OCI-LY3 (cell line): ENCODE results near the gene INSL3.

Experiments
- H2AFZ ChIP-seq: fragments of 200-600, 300-600 bp; shearing (Covaris generic); 2 replicates; pipeline ENCODE4 v1.6.0; 2014; ENCODE audit warnings: antibody characterized with exemption, low read depth, low read length
- H3K27ac ChIP-seq: fragments of 200-600, 300-600 bp; sonication (generic); 2 replicates; pipeline ENCODE4 v1.5.1; 2014; ENCODE audit warnings: mild to moderate bottlenecking, low read length, moderate library complexity, mixed read lengths
- H3K27me3 ChIP-seq: fragments of 200-600, 300-600 bp; sonication (generic); 2 replicates; pipeline ENCODE4 v1.6.1; 2014; ENCODE audit warnings: low read depth, low read length, mixed read lengths
- H3K36me3 ChIP-seq: fragments of 200-600, 300-600 bp; sonication (generic); replicated peaks from 2 replicates; pipeline ENCODE3; 2014; ENCODE audit warnings: low read depth, low read length, mixed read lengths
- H3K4me1 ChIP-seq: fragments of 300-600, 200-600 bp; sonication (generic); 2 replicates; pipeline ENCODE4 v1.6.1; 2014; ENCODE audit warnings: low read length, mixed read lengths
- H3K4me2 ChIP-seq: fragments of 200-600, 300-600 bp; sonication (generic); 2 replicates; pipeline ENCODE4 v1.6.1; 2014; ENCODE audit warnings: low read length, mixed read lengths
- H3K4me3 ChIP-seq: fragments of 300-600, 200-600 bp; sonication (generic); 2 replicates; pipeline ENCODE4 v1.5.1; 2014; ENCODE audit warnings: antibody characterized with exemption, mild to moderate bottlenecking, low read length, moderate library complexity
- H3K79me2 ChIP-seq: fragments of 300-600, 200-600 bp; shearing (Covaris generic); 2 replicates; pipeline ENCODE4 v1.6.1; 2014; ENCODE audit warnings: mild to moderate bottlenecking, low read length, mixed read lengths
- H3K9ac ChIP-seq: fragments of 300-600, 200-600 bp; shearing (Covaris generic); 2 replicates; pipeline ENCODE4 v1.6.0; 2014; ENCODE audit warnings: mild to moderate bottlenecking, low read length, moderate library complexity
- H3K9me3 ChIP-seq: fragments of 200-600, 300-600 bp; shearing (Covaris generic); 2 replicates; pipeline ENCODE4 v1.6.1; 2014; ENCODE audit warnings: low read length, mixed read lengths; ENCODE audit not compliant: insufficient read depth
- H4K20me1 ChIP-seq: fragments of 200-600, 300-600 bp; sonication (generic); 2 replicates; pipeline ENCODE4 v1.6.1; 2016; ENCODE audit warnings: low read length, mixed read lengths; ENCODE audit not compliant: insufficient read depth
- EZH2phosphoT487 ChIP-seq: fragments of 200-600 bp; shearing (Covaris generic); IDR thresholded peaks from 2 replicates; pipeline ENCODE4 v1.6.1; 2018; ENCODE audit warnings: antibody characterized with exemption, mixed run types, low read depth
- TF ChIP-seq, protein P1 (sequence below): fragments of 200-600, 300-600 bp; sonication (generic); IDR thresholded peaks from 2 replicates; pipeline ENCODE4 v1.5.1; 2014; ENCODE audit warnings: antibody characterized with exemption, low read length, low read depth

INSL3 gene

GRCh38 chr19:17821190-17821589 lies at the start of gene INSL3:
TSS of gene INSL3 (minus strand) at chr19:17821519. CDS start at chr19:17821506, 13 bp downstream.
- Histone ChIP-seq H3K27ac (no peak within 1 kb of the TSS), H2AFZ (no peak within 1 kb of the TSS), H3K36me3 (peaks cover 7% of the 10 kb centered on the region), H4K20me1 (peaks cover 2% of the 10 kb centered on the region; the same call in 1 of the 2 replicates), H3K4me3 (no peak within 1 kb of the TSS), H3K4me1 (no peaks in the 10 kb centered on the region), H3K4me2 (no peak within 1 kb of the TSS), H3K79me2 (no peaks in the 10 kb centered on the region), H3K27me3 (no peaks in the 10 kb centered on the region), H3K9me3 (no peaks in the 10 kb centered on the region), H3K9ac (no peak within 1 kb of the TSS)
- no peak for TF ChIP-seq EZH2phosphoT487
- TF ChIP-seq, protein P1, sequence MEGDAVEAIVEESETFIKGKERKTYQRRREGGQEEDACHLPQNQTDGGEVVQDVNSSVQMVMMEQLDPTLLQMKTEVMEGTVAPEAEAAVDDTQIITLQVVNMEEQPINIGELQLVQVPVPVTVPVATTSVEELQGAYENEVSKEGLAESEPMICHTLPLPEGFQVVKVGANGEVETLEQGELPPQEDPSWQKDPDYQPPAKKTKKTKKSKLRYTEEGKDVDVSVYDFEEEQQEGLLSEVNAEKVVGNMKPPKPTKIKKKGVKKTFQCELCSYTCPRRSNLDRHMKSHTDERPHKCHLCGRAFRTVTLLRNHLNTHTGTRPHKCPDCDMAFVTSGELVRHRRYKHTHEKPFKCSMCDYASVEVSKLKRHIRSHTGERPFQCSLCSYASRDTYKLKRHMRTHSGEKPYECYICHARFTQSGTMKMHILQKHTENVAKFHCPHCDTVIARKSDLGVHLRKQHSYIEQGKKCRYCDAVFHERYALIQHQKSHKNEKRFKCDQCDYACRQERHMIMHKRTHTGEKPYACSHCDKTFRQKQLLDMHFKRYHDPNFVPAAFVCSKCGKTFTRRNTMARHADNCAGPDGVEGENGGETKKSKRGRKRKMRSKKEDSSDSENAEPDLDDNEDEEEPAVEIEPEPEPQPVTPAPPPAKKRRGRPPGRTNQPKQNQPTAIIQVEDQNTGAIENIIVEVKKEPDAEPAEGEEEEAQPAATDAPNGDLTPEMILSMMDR = no peak

DNA sequence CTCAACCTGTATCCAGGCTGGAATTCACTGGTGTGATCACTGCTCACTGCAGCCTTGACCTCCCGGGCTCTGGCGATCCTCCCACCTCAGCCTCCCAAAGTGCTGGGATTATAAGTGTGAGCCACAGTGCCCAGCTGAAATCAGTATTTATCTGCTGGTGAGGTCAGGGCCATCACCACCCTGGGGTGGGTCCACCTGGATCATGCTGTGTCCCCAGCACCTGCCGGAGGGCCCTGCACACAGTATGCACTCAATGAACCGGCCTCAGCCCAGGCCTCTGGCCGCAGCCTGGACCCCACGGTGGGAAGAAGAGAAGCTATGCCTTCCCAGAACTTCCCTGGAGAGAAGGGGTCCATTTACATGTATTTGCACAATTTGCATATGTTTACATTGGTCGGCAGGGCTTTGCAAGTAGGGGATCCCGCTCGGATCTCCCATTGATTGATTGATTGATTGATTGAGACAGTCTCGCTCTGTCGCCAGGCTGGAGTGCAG lies 47.8 kb upstream of the INSL3 start:
- no peak overlapping the region for H3K27ac ChIP-seq
- H3K4me3 ChIP-seq = no peak overlapping the region
- no peaks in the 10 kb centered on the region for H3K79me2 ChIP-seq
- H3K9ac ChIP-seq = no peak overlapping the region
- no peaks in the 10 kb centered on the region for H3K4me1 ChIP-seq
- peaks cover 9% of the 10 kb centered on the region for H3K36me3 ChIP-seq
- no peak overlapping the region for H2AFZ ChIP-seq
- H4K20me1 ChIP-seq = peaks cover 19% of the 10 kb centered on the region
- no peaks in the 10 kb centered on the region for H3K9me3 ChIP-seq
- no peak overlapping the region for H3K4me2 ChIP-seq
- no peaks in the 10 kb centered on the region; the same call in 1 of the 2 replicates for H3K27me3 ChIP-seq
- TF ChIP-seq EZH2phosphoT487 = no peak
- TF ChIP-seq, protein P1 = no peak

DNA sequence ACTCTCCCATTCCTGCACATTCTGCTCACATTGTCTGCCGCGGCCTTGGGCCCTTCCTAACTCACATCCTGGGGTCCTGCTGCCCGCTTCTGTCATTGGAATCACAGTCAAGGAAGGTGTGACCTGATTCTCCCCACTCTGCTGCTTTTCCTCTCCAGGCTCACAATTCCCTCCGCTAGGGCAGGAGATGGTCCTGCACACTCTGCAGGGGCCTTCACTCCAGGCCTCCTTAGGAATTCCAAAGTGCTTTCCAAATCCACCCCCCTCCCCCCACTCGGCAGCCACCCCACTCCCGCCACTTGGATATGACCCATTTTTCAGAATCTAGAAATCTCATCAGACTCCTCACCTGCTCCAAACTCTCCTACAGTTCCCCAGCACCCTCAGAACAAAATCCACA lies 47.4 kb upstream of the INSL3 start:
- no peak overlapping the region for H2AFZ ChIP-seq
- no peaks in the 10 kb centered on the region; the same call in 1 of the 2 replicates for H3K27me3 ChIP-seq
- H3K9ac ChIP-seq = no peak overlapping the region
- no peak overlapping the region for H3K4me3 ChIP-seq
- peaks cover 14% of the 10 kb centered on the region for H3K36me3 ChIP-seq
- H3K4me1 ChIP-seq = no peaks in the 10 kb centered on the region
- H3K79me2 ChIP-seq = no peaks in the 10 kb centered on the region
- H4K20me1 ChIP-seq = peaks cover 24% of the 10 kb centered on the region
- TF ChIP-seq, protein P1 = no peak
- no peak for TF ChIP-seq EZH2phosphoT487
- H3K4me2 ChIP-seq = no peak overlapping the region
- no peak overlapping the region for H3K27ac ChIP-seq
- H3K9me3 ChIP-seq = no peaks in the 10 kb centered on the region

- Histone ChIP-seq H3K9ac (no peak overlapping the region), H4K20me1 (peaks cover 40% of the 10 kb centered on the region), H3K4me1 (peaks cover 8% of the 10 kb centered on the region), H3K27me3 (no peaks in the 10 kb centered on the region; the same call in 1 of the 2 replicates), H3K9me3 (no peaks in the 10 kb centered on the region), H2AFZ (no peak overlapping the region), H3K4me2 (no peak overlapping the region), H3K27ac (no peak overlapping the region), H3K36me3 (peaks cover 30% of the 10 kb centered on the region), H3K79me2 (peaks cover 8% of the 10 kb centered on the region), H3K4me3 (no peak overlapping the region)
- TF ChIP-seq, protein P1 = no peak
- no peak for TF ChIP-seq EZH2phosphoT487
These were observed 45.7 kb upstream of the INSL3 start for GRCh38 chr19:17866964-17867486.
